Uterus (tissue), 4 donors: ENCODE data around the gene CD22. TPM values are rescaled to one million over a fixed set of nuclear protein-coding genes. Genes with fewer than 3 reads are reported as not detected.
"Not testable (repeated sequence)": the region's sequence is repeated elsewhere in the genome, so short reads cannot be mapped to it uniquely, and the experiment has no call there.

Experiments used
- DNase-seq, 2 donors: peaks; one replicate each; pipeline ENCODE4 v3.0.0-alpha.2; 2019 to 2020
- H3K27ac ChIP-seq, 2 donors: fragments of 200-600 bp; sonication (generic); 1 replicate in 1 of 2; 2 replicates in 1 of 2; pipeline ENCODE4 v1.5.1; 2016 to 2018
- H3K27me3 ChIP-seq, 2 donors: fragments of 200-600 bp; sonication (generic); one replicate each; pipeline ENCODE4 v1.5.1; 2018 to 2019; ENCODE audit warnings: control low read depth in 1 of 2
- H3K36me3 ChIP-seq, 2 donors: fragments of 200-600 bp; sonication (generic); one replicate each; pipeline ENCODE4 v1.5.1; 2019; ENCODE audit warnings: control low read depth in 1 of 2
- H3K4me1 ChIP-seq, 2 donors: fragments of 200-600 bp; sonication (generic); one replicate each; pipeline ENCODE4 v1.5.1; 2018 to 2019; ENCODE audit warnings: control low read depth in 1 of 2
- H3K4me3 ChIP-seq, 2 donors: fragments of 200-600 bp; sonication (generic); 1 replicate in 1 of 2; 2 replicates in 1 of 2; pipeline ENCODE4 v1.5.1; 2018 to 2019; ENCODE audit warnings: mild to moderate bottlenecking in 1 of 2
- H3K9me3 ChIP-seq, 2 donors: fragments of 200-600 bp; sonication (generic); one replicate each; pipeline ENCODE4 v1.5.1; 2019; ENCODE audit warnings: control low read depth in 1 of 2
- POLR2A ChIP-seq, 2 donors: fragments of 450-650 bp; IDR thresholded peaks; one replicate each; pipeline ENCODE4 v1.6.1; 2016; ENCODE audit warnings: antibody characterized with exemption in 2 of 2, mild to moderate bottlenecking in 1 of 2, moderate library complexity in 1 of 2
- intact Hi-C: fragments of 100-400 bp; cut with DNase I; formaldehyde crosslinking; loops from one replicate; pipeline ENCODE4 v1.15.1; 2023; ENCODE audit warnings: low total_unique reads
- total RNA-seq, 4 donors: library from RNA; depleted of rRNA in 3 of 4; stranded (reverse); fragments of >200 nt in 3 of 4; gene quantifications; one replicate each; pipeline versions ENCODE4 v1.1.0 to v1.2.4, GENCODE V29; 2014 to 2023
- TF ChIP-seq, protein P1 (sequence below), 4 experiments: fragments of 200-600 bp in 2 of 4; fragments of 450-650 bp in 2 of 4; sonication (generic) in 2 of 4; IDR thresholded peaks; one replicate each; pipeline ENCODE4 v1.5.1; 2016 to 2019; ENCODE audit warnings: antibody characterized with exemption in 4 of 4, mild to moderate bottlenecking in 2 of 4, moderate library complexity in 1 of 4
- donor health status: DM: yes; HTN: yes; CAD: no.

Gene CD22
- total RNA-seq, 4 donors from 2014 or later: under 0.01 to 9.4 (median 1.3) TPM

DNA sequence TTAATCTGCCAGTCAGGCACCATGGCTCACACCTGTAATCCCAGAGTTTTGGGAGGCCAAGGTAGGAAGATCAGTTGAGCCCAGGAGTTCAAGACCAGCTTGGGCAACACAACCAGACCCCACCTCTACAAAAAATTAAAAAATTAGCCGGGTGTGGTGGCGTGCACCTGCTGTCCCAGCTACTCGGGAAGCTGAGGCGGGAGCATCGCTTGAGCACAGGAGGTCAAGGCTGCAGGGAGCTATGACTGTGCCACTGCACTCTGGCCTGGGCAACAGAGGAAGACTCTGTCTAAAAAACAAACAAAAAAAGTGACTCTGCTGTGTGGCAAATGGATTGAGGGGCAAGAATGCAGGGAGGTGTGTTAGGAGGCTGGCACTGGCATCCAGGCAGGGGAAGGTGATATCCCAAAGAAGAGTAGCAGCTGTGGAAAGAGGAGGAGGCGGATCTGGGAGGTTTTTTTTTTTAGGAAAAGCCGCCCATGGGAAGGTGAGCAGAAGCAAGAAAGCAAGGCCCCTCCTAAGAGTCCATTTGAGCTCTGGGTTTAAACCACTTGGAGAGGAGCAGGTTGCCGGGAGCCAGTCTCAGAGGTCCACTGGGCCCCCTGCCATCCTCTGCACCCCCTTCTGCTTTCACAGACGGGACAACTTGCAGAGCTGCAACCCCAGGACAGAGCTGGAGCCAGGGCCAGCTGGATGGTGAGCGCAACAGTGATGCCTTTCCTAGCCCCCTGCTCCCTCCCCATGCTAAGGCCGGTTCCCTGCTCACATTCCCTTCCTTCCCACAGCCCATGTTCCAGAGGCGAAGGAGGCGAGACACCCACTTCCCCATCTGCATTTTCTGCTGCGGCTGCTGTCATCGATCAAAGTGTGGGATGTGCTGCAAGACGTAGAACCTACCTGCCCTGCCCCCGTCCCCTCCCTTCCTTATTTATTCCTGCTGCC is 44.6 kb upstream of the CD22 start:
- Histone ChIP-seq H3K27me3 (no peaks in the 10 kb centered on the region), H3K9me3 (no peaks in the 10 kb centered on the region), H3K27ac (no peak overlapping the region), H3K4me1 (no peaks in the 10 kb centered on the region), H3K36me3 (no peaks in the 10 kb centered on the region), H3K4me3 (no peak overlapping the region)
- no peak for DNase-seq
- intact Hi-C loops: no loop called here
- TF ChIP-seq POLR2A (IDR thresholded peaks at IDR 0.05): no peak
- TF ChIP-seq, protein P1, sequence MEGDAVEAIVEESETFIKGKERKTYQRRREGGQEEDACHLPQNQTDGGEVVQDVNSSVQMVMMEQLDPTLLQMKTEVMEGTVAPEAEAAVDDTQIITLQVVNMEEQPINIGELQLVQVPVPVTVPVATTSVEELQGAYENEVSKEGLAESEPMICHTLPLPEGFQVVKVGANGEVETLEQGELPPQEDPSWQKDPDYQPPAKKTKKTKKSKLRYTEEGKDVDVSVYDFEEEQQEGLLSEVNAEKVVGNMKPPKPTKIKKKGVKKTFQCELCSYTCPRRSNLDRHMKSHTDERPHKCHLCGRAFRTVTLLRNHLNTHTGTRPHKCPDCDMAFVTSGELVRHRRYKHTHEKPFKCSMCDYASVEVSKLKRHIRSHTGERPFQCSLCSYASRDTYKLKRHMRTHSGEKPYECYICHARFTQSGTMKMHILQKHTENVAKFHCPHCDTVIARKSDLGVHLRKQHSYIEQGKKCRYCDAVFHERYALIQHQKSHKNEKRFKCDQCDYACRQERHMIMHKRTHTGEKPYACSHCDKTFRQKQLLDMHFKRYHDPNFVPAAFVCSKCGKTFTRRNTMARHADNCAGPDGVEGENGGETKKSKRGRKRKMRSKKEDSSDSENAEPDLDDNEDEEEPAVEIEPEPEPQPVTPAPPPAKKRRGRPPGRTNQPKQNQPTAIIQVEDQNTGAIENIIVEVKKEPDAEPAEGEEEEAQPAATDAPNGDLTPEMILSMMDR (IDR thresholded peaks at IDR 0.05): no peak

DNA sequence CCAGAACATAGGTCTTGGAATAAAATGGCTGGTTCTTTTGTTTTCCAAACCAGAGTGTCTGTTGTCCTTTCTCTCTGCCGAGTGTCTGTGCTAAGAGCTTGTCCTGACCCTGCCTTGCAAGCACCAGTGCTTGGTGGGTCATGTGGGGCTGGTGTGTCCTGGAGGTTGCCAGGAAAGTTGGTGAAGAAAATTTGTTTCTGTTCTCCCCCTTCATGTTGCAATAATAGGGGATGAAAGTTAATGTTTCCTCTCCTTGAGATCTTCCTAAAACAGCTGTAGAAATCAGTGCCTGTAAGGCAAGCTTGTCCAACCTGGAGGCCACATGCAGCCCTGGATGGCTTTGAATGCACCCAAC is 43.9 kb upstream of the CD22 start:
- TF ChIP-seq POLR2A (IDR thresholded peaks at IDR 0.05): no peak
- TF ChIP-seq, protein P1 (IDR thresholded peaks at IDR 0.05): no peak
- no peaks in the 10 kb centered on the region for H3K9me3 ChIP-seq
- H3K4me1 ChIP-seq: no peaks in the 10 kb centered on the region
- intact Hi-C loops: no loop called here
- no peak overlapping the region for H3K27ac ChIP-seq
- DNase-seq: no peak
- H3K27me3 ChIP-seq: no peaks in the 10 kb centered on the region
- H3K36me3 ChIP-seq: no peaks in the 10 kb centered on the region
- no peak overlapping the region for H3K4me3 ChIP-seq

DNA sequence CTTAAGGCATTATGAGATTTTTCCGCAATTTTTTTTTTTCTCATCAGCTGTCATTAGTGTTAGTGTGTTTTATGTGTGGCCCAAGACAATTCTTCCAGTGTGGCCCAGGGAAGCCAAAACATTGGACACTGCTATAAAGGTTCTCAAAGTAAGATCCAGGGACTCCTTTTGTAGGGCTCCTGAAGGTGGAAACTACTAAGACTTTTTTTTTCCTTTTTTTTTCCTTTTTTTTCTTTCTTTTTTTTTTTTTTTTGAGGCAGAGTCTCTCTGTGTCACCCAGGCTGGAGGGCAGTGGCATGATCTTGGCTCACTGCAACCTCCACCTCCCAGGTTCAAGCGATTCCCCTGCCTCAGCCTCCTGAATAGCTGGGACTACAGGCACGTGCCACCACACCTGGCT is 43.5 kb upstream of the CD22 start:
- H3K27ac ChIP-seq, H3K9me3 ChIP-seq, H3K4me1 ChIP-seq, DNase-seq, intact Hi-C loops, H3K27me3 ChIP-seq, H3K36me3 ChIP-seq, H3K4me3 ChIP-seq: not testable (repeated sequence)

DNA sequence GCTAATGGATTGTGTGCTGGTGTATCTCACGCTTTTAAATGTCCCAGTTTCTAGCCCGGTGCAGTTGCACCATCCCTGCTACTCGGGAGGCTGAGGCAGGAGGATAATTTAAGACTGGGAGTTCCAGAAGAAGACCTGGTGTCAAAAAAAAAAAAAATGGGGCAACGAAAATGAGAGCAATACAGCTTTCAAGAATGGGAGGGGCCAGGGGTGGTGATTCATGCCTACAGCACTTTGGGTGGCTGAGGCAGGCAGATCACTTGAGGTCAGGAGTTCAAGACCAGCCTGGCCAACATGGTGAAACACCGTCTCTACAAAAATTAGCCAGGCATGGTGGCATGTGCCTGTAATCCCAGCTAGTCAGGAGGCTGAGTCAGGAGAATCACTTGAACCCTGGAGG is 42.9 kb upstream of the CD22 start:
- H3K4me1 ChIP-seq, DNase-seq, H3K27me3 ChIP-seq, intact Hi-C loops, H3K27ac ChIP-seq, H3K9me3 ChIP-seq, H3K4me3 ChIP-seq, H3K36me3 ChIP-seq: not testable (repeated sequence)

DNA sequence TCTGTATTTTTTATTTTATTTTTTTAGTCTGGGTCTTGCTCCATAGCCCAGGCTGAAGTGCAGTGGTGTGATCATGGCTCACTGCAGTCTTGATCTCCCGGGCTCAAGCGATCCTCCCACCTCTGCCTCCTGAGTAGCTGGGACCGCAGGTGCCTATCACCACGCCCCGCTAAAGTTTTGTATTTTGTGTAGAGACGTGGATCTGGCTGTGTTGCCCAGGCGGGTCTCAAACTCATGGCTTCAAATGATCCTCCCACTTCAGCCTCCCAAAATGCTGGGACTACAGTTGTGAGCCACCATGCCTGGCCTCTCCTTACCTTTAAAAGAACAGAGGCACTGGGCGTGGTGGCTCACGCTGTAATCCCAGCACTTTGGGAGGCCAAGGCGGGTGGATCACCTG is 41.3 kb upstream of the CD22 start:
- Histone ChIP-seq H3K9me3 (no peaks in the 10 kb centered on the region), H3K4me3 (no peak overlapping the region), H3K27ac (no peak overlapping the region), H3K4me1 (no peaks in the 10 kb centered on the region), H3K36me3 (no peaks in the 10 kb centered on the region), H3K27me3 (no peaks in the 10 kb centered on the region)
- TF ChIP-seq POLR2A (IDR thresholded peaks at IDR 0.05): no peak
- TF ChIP-seq, protein P1 (IDR thresholded peaks at IDR 0.05): no peak
- DNase-seq: no peak
- intact Hi-C loops: no loop called here

DNA sequence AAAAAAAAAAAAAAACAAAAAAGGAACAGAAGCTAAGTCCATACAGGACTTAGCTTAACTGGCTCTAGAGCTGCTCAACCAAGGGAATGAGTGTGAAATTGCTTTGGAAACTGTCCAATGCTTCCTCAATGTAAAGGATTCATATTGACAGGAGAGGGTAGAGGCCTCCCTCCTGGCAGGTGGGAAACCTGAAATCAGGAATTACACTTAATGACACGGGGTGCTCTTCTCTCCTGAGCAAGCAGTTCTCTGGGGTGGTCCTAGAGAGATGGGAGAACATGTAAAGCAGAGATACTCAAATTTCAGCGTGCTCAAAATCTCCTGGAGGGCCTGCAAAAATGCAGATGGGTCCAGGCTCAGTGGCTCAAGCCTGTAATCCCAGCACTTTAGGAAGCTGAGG is 40.7 kb upstream of the CD22 start:
- DNase-seq: no peak
- TF ChIP-seq POLR2A (IDR thresholded peaks at IDR 0.05): no peak
- TF ChIP-seq, protein P1 (IDR thresholded peaks at IDR 0.05): no peak
- no peaks in the 10 kb centered on the region for H3K4me1 ChIP-seq
- H3K4me3 ChIP-seq: no peak overlapping the region
- intact Hi-C loops: no loop called here
- H3K36me3 ChIP-seq: no peaks in the 10 kb centered on the region
- H3K9me3 ChIP-seq: no peaks in the 10 kb centered on the region
- H3K27ac ChIP-seq: no peak overlapping the region
- no peaks in the 10 kb centered on the region for H3K27me3 ChIP-seq
